Astrocyte (in vitro differentiated cells and primary cell): Measurements from ENCODE around the gene PSAP. TPM values are rescaled to one million over a fixed set of nuclear protein-coding genes. Genes with fewer than 3 reads are reported as not detected.

ENCODE experiments used
- DNase-seq: peaks from one replicate; pipeline ENCODE4 v3.0.0-alpha.2; 2010; ENCODE audit warnings: low read depth
- FAIRE-seq: peaks from 2 replicates; lab custom pipeline; 2011; peaks lifted over from hg19 to GRCh38; lab: Jason Lieb, UNC
- H2AFZ ChIP-seq: 2 replicates; pipeline ENCODE4 v1.6.0; 2012; ENCODE audit warnings: low read depth, low read length, inconsistent platforms
- H3K27ac ChIP-seq: 2 replicates; pipeline ENCODE4 v1.5.1; 2011; ENCODE audit warnings: low read depth, low read length, inconsistent platforms
- H3K27me3 ChIP-seq: 2 replicates; pipeline ENCODE4 v1.6.0; 2011; ENCODE audit warnings: low read length, inconsistent platforms; ENCODE audit not compliant: insufficient read depth
- H3K36me3 ChIP-seq: 2 replicates; pipeline ENCODE4 v1.5.1; 2011; ENCODE audit warnings: low read length, inconsistent platforms; ENCODE audit not compliant: insufficient read depth
- H3K4me1 ChIP-seq: 2 replicates; pipeline ENCODE4 v1.5.1; 2011; ENCODE audit warnings: low read length, inconsistent platforms; ENCODE audit not compliant: insufficient read depth
- H3K4me2 ChIP-seq: 2 replicates; pipeline ENCODE4 v1.6.0; 2012; ENCODE audit warnings: low read length, inconsistent platforms
- H3K4me3 ChIP-seq: 2 replicates; pipeline ENCODE4 v1.5.1; 2011; ENCODE audit warnings: low read depth, mild to moderate bottlenecking, low read length, inconsistent platforms; ENCODE audit not compliant: insufficient read depth
- H3K79me2 ChIP-seq: 2 replicates; pipeline ENCODE4 v1.6.0; 2012; ENCODE audit warnings: mild to moderate bottlenecking, low read length, inconsistent platforms; ENCODE audit not compliant: insufficient read depth
- H3K9ac ChIP-seq: 2 replicates; pipeline ENCODE4 v1.6.0; 2012; ENCODE audit warnings: mild to moderate bottlenecking, low read length, inconsistent platforms
- H3K9me3 ChIP-seq: 2 replicates; pipeline ENCODE4 v1.5.1; 2012; ENCODE audit warnings: low read depth, mild to moderate bottlenecking, low read length, inconsistent platforms; ENCODE audit not compliant: insufficient read depth
- H4K20me1 ChIP-seq: 2 replicates; pipeline ENCODE4 v1.6.0; 2012; ENCODE audit warnings: low read length, inconsistent platforms; ENCODE audit not compliant: insufficient read depth
- H3K27ac Mint-ChIP-seq: one replicate; pipeline ENCODE4 v1.8.0; 2021; ENCODE audit warnings: mild to moderate bottlenecking, mixed read lengths; ENCODE audit not compliant: unreplicated experiment
- H3K27me3 Mint-ChIP-seq: one replicate; pipeline ENCODE4 v1.8.0; 2021; ENCODE audit warnings: low read depth, mixed read lengths; ENCODE audit not compliant: unreplicated experiment
- H3K36me3 Mint-ChIP-seq: one replicate; pipeline ENCODE4 v1.8.0; 2021; ENCODE audit warnings: low read depth, mixed read lengths; ENCODE audit not compliant: unreplicated experiment
- H3K4me1 Mint-ChIP-seq: one replicate; pipeline ENCODE4 v1.8.0; 2021; ENCODE audit warnings: low read depth, mixed read lengths; ENCODE audit not compliant: unreplicated experiment
- H3K4me3 Mint-ChIP-seq: one replicate; pipeline ENCODE4 v1.8.0; 2021; ENCODE audit warnings: mild to moderate bottlenecking, moderate library complexity, mixed read lengths; ENCODE audit not compliant: unreplicated experiment
- H3K9me3 Mint-ChIP-seq: one replicate; pipeline ENCODE4 v1.8.0; 2021; ENCODE audit warnings: mild to moderate bottlenecking, mixed read lengths; ENCODE audit not compliant: unreplicated experiment
- CTCF ChIP-seq: IDR thresholded peaks from 2 replicates; pipeline ENCODE4 v1.5.1; 2011; ENCODE audit warnings: low read depth, mild to moderate bottlenecking, inconsistent platforms, low read length, moderate library complexity; ENCODE audit not compliant: insufficient read depth
- EZH2 ChIP-seq: IDR thresholded peaks from 2 replicates; pipeline ENCODE4 v1.6.1; 2012; ENCODE audit warnings: mild to moderate bottlenecking, low read length, inconsistent platforms; ENCODE audit not compliant: insufficient read depth
- total RNA-seq: library from RNA; stranded (reverse); gene quantifications from 2 replicates; pipeline ENCODE4 v1.2.1, GENCODE V29; 2021

Gene PSAP
- total RNA-seq, 1 donor from 2014 or later, result 1,120 TPM

- Histone ChIP-seq H3K4me2 (no peak overlapping the region), H3K36me3 (no peaks in the 10 kb centered on the region), H2AFZ (no peak overlapping the region), H3K27ac (no peak overlapping the region), H3K4me3 (no peak overlapping the region), H3K9ac (no peak overlapping the region), H4K20me1 (no peaks in the 10 kb centered on the region), H3K27me3 (peaks cover 9% of the 10 kb centered on the region), H3K4me1 (no peaks in the 10 kb centered on the region), H3K9me3 (no peaks in the 10 kb centered on the region), H3K79me2 (no peaks in the 10 kb centered on the region)
- Mint-ChIP-seq H3K9me3 (no peaks in the 10 kb centered on the region), H3K27ac (no peak overlapping the region), H3K27me3 (peaks cover 4% of the 10 kb centered on the region), H3K36me3 (no peaks in the 10 kb centered on the region), H3K4me3 (no peak overlapping the region), H3K4me1 (no peaks in the 10 kb centered on the region)
- FAIRE-seq, result no peak
- TF ChIP-seq EZH2, result no peak
- TF ChIP-seq CTCF, result no peak
- DNase-seq, result no peak
Measured at GRCh38 chr10:71880425-71881306, 29.6 kb upstream of the PSAP start.

GRCh38 chr10:71878327-71879034, 27.4 kb upstream of the PSAP start:
- Histone ChIP-seq H3K9ac (no peak overlapping the region), H4K20me1 (no peaks in the 10 kb centered on the region), H3K27me3 (peaks cover 9% of the 10 kb centered on the region), H3K27ac (no peak overlapping the region), H3K79me2 (no peaks in the 10 kb centered on the region), H3K9me3 (no peaks in the 10 kb centered on the region), H3K4me2 (no peak overlapping the region), H2AFZ (no peak overlapping the region), H3K4me1 (no peaks in the 10 kb centered on the region), H3K4me3 (no peak overlapping the region), H3K36me3 (no peaks in the 10 kb centered on the region)
- Mint-ChIP-seq H3K9me3 (no peaks in the 10 kb centered on the region), H3K27ac (no peak overlapping the region), H3K27me3 (peaks cover 4% of the 10 kb centered on the region), H3K36me3 (no peaks in the 10 kb centered on the region), H3K4me3 (no peak overlapping the region), H3K4me1 (no peaks in the 10 kb centered on the region)
- TF ChIP-seq CTCF (no peak), EZH2 (no peak)
- FAIRE-seq (no peak), DNase-seq (no peak)
